ENCODE results near the gene LMAN1L. TPM values are rescaled to one million over a fixed set of nuclear protein-coding genes. Genes with fewer than 3 reads are reported as not detected.
A peak's percentile ranks its signal among the peaks of the same experiment; 100 is the strongest.

Gene LMAN1L
- total and polyA plus RNA-seq, 2 of the 4 experiments (the other 2 are of a cell fraction), result not detected

GRCh38 chr15:74873756-74874424 is 61.3 kb downstream of the LMAN1L start:
- ChIA-PET POLR2A (ENCODE audit: unreplicated experiment) (no interaction called here), CTCF (no interaction called here)
- Histone ChIP-seq H3K18ac (ENCODE audit: low read depth, low read length) (peak overlapping the region; percentile 16), H4K20me1 (ENCODE audit: insufficient read depth, low read length) (peaks cover 32% of the 10 kb centered on the region), H3K9me1 (ENCODE audit: insufficient read depth, low read length) (peaks cover 17% of the 10 kb centered on the region), H3K4me3 (ENCODE audit: insufficient read depth, low read depth, low read length) (peak overlapping the region; percentile 80), H2BK20ac (ENCODE audit: low read depth, low read length) (peak overlapping the region; percentile 22; the same call in 1 of the 2 replicates), H2BK120ac (ENCODE audit: low read depth, low read length) (peak overlapping the region; percentile 35; the same call in 1 of the 2 replicates), H3K27me3 (ENCODE audit: control insufficient read depth, insufficient read depth, low read length) (no peaks in the 10 kb centered on the region), H2BK5ac (ENCODE audit: low read depth, low read length, poor library complexity, severe bottlenecking) (no peak overlapping the region), H3K14ac (replicated peaks; ENCODE audit: low read depth, low read length) (peak overlapping the region; percentile 89), H2AK9ac (replicated peaks; ENCODE audit: low read depth, low read length, poor library complexity) (peak overlapping the region; percentile 53), H3K56ac (ENCODE audit: extremely low read depth, insufficient read depth, low read length) (peak overlapping the region; percentile 62; the same call in 1 of the 2 replicates), H3K36me3 (ENCODE audit: control insufficient read depth, insufficient read depth, low read length) (no peaks in the 10 kb centered on the region; the same call in 1 of the 2 replicates), H3K9ac (ENCODE audit: low read depth, low read length) (peak overlapping the region; percentile 68), H4K91ac (ENCODE audit: insufficient read depth, low read depth, low read length) (peak overlapping the region; percentile 61), H2AFZ (replicated peaks; ENCODE audit: low read length, poor library complexity) (peak overlapping the region; percentile 94), H3K9me3 (ENCODE audit: control insufficient read depth, insufficient read depth, low read length) (no peaks in the 10 kb centered on the region), H4K8ac (ENCODE audit: low read depth in 2 of 2, low read length in 2 of 2) (peak overlapping the region; percentile 95), H4K5ac (ENCODE audit: low read depth, low read length) (peak overlapping the region; percentile 92), H3K79me1 (ENCODE audit: low read depth in 1 of 2, low read length in 2 of 2) (peaks cover 13 to 45% of the 10 kb centered on the region in 2 experiments; a peak in 3 of 4 replicates), H2BK15ac (ENCODE audit: low read depth, low read length) (peak overlapping the region; percentile 68; the same call in 1 of the 3 replicates), H3K4ac (ENCODE audit: low read depth, low read length) (peak overlapping the region; percentile 95), H3K27ac (ENCODE audit: insufficient read depth, low read length) (peak overlapping the region; percentile 35; the same call in 1 of the 2 replicates), H3K4me2 (ENCODE audit: low read depth, low read length) (peak overlapping the region; percentile 86), H2AK5ac (ENCODE audit: low read depth, low read length) (peak overlapping the region; percentile 56; the same call in 1 of the 2 replicates), H3K4me1 (ENCODE audit: control insufficient read depth, insufficient read depth, low read length) (peaks cover 15% of the 10 kb centered on the region), H3K23ac (ENCODE audit: low read depth, low read length) (peak overlapping the region; percentile 67; the same call in 1 of the 2 replicates)
- BruUV-seq (replicated peaks), result no TSS peak
- TF ChIP-seq RFX5 (IDR thresholded peaks at IDR 0.05; ENCODE audit: low read depth, low read length), result no peak
- TF ChIP-seq BHLHE40 (IDR thresholded peaks at IDR 0.05; ENCODE audit: low read depth, low read length), result no peak
- TF ChIP-seq, protein P1, sequence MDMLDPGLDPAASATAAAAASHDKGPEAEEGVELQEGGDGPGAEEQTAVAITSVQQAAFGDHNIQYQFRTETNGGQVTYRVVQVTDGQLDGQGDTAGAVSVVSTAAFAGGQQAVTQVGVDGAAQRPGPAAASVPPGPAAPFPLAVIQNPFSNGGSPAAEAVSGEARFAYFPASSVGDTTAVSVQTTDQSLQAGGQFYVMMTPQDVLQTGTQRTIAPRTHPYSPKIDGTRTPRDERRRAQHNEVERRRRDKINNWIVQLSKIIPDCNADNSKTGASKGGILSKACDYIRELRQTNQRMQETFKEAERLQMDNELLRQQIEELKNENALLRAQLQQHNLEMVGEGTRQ (IDR thresholded peaks at IDR 0.05; ENCODE audit: low read depth, low read length), result no peak
- no peak for TF ChIP-seq RCOR1 (IDR thresholded peaks at IDR 0.05; ENCODE audit: insufficient replicate concordance, low read length)
- no peak for TF ChIP-seq NFE2L2 (IDR thresholded peaks at IDR 0.05; ENCODE audit: low read depth, low read length)
- TF ChIP-seq CEBPB (IDR thresholded peaks at IDR 0.05; ENCODE audit: low read depth, low read length), result no peak
- TF ChIP-seq, protein P2, sequence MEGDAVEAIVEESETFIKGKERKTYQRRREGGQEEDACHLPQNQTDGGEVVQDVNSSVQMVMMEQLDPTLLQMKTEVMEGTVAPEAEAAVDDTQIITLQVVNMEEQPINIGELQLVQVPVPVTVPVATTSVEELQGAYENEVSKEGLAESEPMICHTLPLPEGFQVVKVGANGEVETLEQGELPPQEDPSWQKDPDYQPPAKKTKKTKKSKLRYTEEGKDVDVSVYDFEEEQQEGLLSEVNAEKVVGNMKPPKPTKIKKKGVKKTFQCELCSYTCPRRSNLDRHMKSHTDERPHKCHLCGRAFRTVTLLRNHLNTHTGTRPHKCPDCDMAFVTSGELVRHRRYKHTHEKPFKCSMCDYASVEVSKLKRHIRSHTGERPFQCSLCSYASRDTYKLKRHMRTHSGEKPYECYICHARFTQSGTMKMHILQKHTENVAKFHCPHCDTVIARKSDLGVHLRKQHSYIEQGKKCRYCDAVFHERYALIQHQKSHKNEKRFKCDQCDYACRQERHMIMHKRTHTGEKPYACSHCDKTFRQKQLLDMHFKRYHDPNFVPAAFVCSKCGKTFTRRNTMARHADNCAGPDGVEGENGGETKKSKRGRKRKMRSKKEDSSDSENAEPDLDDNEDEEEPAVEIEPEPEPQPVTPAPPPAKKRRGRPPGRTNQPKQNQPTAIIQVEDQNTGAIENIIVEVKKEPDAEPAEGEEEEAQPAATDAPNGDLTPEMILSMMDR (conservative IDR thresholded peaks at IDR 0.05; ENCODE audit: low read depth, low read length), result no peak
- TF ChIP-seq ELK1 (IDR thresholded peaks at IDR 0.05; ENCODE audit: borderline replicate concordance, low read depth, low read length), result no peak
- TF ChIP-seq POLR2A (IDR thresholded peaks at IDR 0.05; ENCODE audit: low read depth, low read length), result no peak
- TF ChIP-seq MXI1 (IDR thresholded peaks at IDR 0.05; ENCODE audit: borderline replicate concordance, low read depth, low read length), result no peak
- TF ChIP-seq MAFK (IDR thresholded peaks at IDR 0.05; ENCODE audit: low read depth, low read length), result no peak
- DNase-seq (no peak), ATAC-seq (ENCODE audit: low read depth) (peak; percentile 4; the same call in 1 of the 2 replicates)
- WGBS, 2 experiments (ENCODE audit: extremely low coverage in 2 of 2, insufficient read length in 1 of 2), result 32% methylated on average over 5 of the region's 16 CpGs; no CpG with 5 or more reads in 1 of the 2 experiments
- intact Hi-C loops (cut with micrococcal nuclease) (no loop called here), dilution Hi-C loops (cut with HindIII; ENCODE audit: low sequenced_read_pairs, unreplicated experiment) (no loop called here), in situ Hi-C loops (cut with MboI; ENCODE audit: low sequenced_read_pairs) (no loop called here)

Data from IMR-90 (cell line).